ENCODE measurements around the gene NR4A1. TPM values are rescaled to one million over a fixed set of nuclear protein-coding genes. Genes with fewer than 3 reads are reported as not detected.

Gene NR4A1
- total and polyA plus RNA-seq, 2 of the 13 experiments (the other 11 are each of a cell fraction or from before 2014, with no cell fraction given): 5.7 to 15.2 TPM

DNA sequence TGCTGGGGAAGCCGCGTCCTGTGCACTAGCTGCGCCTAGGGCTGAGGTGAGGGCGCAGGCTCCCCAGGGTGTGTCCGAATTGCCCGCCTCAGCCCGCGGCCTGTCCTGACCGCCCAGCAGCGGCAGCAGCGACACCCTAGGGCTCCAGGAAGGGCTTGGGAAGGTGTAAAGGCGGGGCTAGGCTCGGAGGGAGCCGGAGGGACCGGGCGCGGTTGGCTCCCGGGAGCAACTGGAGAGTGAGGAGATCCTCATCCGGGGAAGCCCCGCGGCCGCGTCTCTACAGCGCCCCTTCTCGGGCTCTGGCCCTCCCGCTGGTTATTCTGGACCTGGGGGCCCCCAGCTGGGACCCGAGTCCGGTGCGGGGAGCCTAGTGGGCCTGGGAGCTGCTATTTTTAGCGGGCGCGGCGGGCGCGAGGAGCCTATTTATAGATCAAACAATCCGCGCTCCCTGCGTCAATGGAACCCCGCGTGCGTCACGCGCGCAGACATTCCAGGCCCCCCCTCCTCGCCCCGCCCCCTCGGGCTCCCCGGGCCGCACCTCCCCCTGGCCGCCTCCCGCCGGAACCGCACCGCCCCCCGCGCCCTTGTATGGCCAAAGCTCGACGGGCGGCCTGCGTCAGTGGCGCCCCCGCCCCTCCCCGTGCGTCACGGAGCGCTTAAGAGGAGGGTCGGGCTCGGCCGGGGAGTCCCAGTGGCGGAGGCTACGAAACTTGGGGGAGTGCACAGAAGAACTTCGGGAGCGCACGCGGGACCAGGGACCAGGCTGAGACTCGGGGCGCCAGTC, at the start of gene NR4A1 (continued):
- TF ChIP-seq, protein P1, sequence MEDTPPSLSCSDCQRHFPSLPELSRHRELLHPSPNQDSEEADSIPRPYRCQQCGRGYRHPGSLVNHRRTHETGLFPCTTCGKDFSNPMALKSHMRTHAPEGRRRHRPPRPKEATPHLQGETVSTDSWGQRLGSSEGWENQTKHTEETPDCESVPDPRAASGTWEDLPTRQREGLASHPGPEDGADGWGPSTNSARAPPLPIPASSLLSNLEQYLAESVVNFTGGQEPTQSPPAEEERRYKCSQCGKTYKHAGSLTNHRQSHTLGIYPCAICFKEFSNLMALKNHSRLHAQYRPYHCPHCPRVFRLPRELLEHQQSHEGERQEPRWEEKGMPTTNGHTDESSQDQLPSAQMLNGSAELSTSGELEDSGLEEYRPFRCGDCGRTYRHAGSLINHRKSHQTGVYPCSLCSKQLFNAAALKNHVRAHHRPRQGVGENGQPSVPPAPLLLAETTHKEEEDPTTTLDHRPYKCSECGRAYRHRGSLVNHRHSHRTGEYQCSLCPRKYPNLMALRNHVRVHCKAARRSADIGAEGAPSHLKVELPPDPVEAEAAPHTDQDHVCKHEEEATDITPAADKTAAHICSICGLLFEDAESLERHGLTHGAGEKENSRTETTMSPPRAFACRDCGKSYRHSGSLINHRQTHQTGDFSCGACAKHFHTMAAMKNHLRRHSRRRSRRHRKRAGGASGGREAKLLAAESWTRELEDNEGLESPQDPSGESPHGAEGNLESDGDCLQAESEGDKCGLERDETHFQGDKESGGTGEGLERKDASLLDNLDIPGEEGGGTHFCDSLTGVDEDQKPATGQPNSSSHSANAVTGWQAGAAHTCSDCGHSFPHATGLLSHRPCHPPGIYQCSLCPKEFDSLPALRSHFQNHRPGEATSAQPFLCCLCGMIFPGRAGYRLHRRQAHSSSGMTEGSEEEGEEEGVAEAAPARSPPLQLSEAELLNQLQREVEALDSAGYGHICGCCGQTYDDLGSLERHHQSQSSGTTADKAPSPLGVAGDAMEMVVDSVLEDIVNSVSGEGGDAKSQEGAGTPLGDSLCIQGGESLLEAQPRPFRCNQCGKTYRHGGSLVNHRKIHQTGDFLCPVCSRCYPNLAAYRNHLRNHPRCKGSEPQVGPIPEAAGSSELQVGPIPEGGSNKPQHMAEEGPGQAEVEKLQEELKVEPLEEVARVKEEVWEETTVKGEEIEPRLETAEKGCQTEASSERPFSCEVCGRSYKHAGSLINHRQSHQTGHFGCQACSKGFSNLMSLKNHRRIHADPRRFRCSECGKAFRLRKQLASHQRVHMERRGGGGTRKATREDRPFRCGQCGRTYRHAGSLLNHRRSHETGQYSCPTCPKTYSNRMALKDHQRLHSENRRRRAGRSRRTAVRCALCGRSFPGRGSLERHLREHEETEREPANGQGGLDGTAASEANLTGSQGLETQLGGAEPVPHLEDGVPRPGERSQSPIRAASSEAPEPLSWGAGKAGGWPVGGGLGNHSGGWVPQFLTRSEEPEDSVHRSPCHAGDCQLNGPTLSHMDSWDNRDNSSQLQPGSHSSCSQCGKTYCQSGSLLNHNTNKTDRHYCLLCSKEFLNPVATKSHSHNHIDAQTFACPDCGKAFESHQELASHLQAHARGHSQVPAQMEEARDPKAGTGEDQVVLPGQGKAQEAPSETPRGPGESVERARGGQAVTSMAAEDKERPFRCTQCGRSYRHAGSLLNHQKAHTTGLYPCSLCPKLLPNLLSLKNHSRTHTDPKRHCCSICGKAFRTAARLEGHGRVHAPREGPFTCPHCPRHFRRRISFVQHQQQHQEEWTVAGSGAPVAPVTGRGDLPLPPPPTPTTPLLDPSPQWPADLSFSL (CRISPR knock-in tag; IDR thresholded peaks at IDR 0.05): no peak

DNA sequence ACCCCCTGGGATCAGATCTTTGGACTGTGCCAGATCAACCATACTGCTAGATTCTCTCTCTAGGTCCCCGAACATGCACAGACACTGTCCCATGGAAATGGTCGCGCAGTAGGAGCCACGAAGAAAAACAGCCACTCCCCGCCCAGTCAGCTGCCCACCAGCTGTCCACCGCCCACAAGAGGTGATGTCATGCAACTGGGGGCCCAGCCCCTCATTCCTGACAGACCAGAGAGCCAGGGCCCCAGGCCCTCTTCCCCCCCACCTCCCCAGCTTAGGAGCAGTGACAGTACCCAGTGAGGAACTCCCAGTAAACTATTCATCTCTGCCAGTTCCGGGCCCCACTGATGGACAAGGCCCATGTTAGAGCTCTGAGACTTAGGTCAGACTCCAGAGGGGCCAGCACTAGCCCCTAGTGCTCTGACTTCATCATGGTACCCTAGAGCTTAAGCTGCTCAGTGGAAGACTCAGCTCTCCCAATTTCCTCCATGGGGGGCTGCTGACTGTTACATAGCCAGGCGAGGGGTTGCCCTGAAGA, 48.2 kb upstream of the NR4A1 start:
- intact Hi-C loops (cut with micrococcal nuclease; ENCODE audit: unreplicated experiment): no loop called here
- CTCF ChIA-PET (ENCODE audit: low intra/inter-chr PET ratio, low total read pairs): interaction anchor here (5.7 kb wide), 1 partner anchor 20 kb away, joined by 99 read pairs; no protein-coding TSS in a partner anchor
- no TSS peak for BruUV-seq (replicated peaks)

More for the DNA sequence above, 48.2 kb upstream of the NR4A1 start:
- TF ChIP-seq ATF7 (IDR thresholded peaks at IDR 0.05) (peak; percentile 42; the same call in 1 of the 2 replicates), ATF7 (CRISPR knock-in tag; IDR thresholded peaks at IDR 0.05) (no peak), ZBTB1 (CRISPR knock-in tag; IDR thresholded peaks at IDR 0.05; ENCODE audit: borderline replicate concordance) (no peak)
- Histone ChIP-seq H3K27me3 (ENCODE audit: control insufficient read depth in 1 of 2, insufficient read depth in 2 of 2, low read length in 2 of 2) (0 out of 5 replicates have a peak, but pooled peaks cover 0 to 1% of the 10 kb centered on the region in 2 experiments), H3K9me3 (ENCODE audit: low read length) (no peaks in the 10 kb centered on the region), H3K4me1 (ENCODE audit: insufficient read depth, low read length) (0 out of 2 replicates have a peak, but pooled peaks cover 8% of the 10 kb centered on the region), H3K27ac (ENCODE audit: extremely low read length, insufficient read depth, low read length) (no peak overlapping the region), H4K20me1 (ENCODE audit: insufficient read depth, low read length) (no peaks in the 10 kb centered on the region), H2AFZ (ENCODE audit: low read length) (no peak overlapping the region), H3K4me2 (ENCODE audit: low read depth, low read length) (no peak overlapping the region), H3K9ac (ENCODE audit: insufficient read depth, low read depth, low read length) (no peak overlapping the region), H3K4me3 (replicated peaks in 1 of 3; ENCODE audit: insufficient read depth in 1 of 3, low read depth in 2 of 3, low read length in 3 of 3) (no peak overlapping the region), H3K36me3 (replicated peaks in 1 of 2; ENCODE audit: control insufficient read depth in 1 of 2, insufficient read depth in 2 of 2, low read length in 2 of 2) (peaks cover 0 to 3% of the 10 kb centered on the region in 2 experiments; a peak in 1 of 5 replicates), H3K79me2 (ENCODE audit: insufficient read depth, low read length) (no peaks in the 10 kb centered on the region)
- DNase-seq (ENCODE audit: low spot score): no peak
- FAIRE-seq: no peak
- WGBS (ENCODE audit: low lambda C conversion rate): 95% methylated on average over 6 of the region's 8 CpGs
- POLR2A ChIA-PET: interaction anchor here (2.2 kb wide), 1 partner anchor 20 kb away, joined by 8 read pairs; no protein-coding TSS in a partner anchor
- in situ Hi-C loops (cut with HindIII; ENCODE audit: extremely low pct_ligation_motif_present, low pct_unique_long_range_greater_than_20kb): no loop called here
- ATAC-seq: no peak

All from HepG2 (cell line).